A549 (cell line): ENCODE measurements around the gene NCOA5. TPM values are rescaled to one million over a fixed set of nuclear protein-coding genes. Genes with fewer than 3 reads are reported as not detected.

ENCODE experiments used
- ATAC-seq, 2 experiments: fragments of 200-7000 bp in 1 of 2; fragments of >200 bp in 1 of 2; cut with Nextera tagmentation in 1 of 2; cut with Tn5 transposase in 1 of 2; 3 replicates each; pipeline versions ENCODE4 v1.8.0 to v1.9.1; 2018 to 2020; ENCODE audit warnings: mild to moderate bottlenecking in 1 of 2, moderate library complexity in 1 of 2
- CTCF ChIA-PET: fragments of 300-600 bp; sonication (Branson Sonifier 250); formaldehyde crosslinking; extraction: SDS; loops from one replicate; lab custom pipeline; 2021; ENCODE audit warnings: antibody characterized with exemption, inconsistent platforms; lab: Yijun Ruan, JAX
- POLR2A ChIA-PET: fragments of 350-600 bp; formaldehyde crosslinking; extraction: SDS; loops from one replicate; lab custom pipeline; 2021; ENCODE audit warnings: antibody characterized with exemption, inconsistent platforms; lab: Yijun Ruan, JAX
- DNase-seq, 2 experiments: peaks; one replicate each; pipeline versions ENCODE4 v3.0.0 to v3.0.0-alpha.2; 2011 to 2016; ENCODE audit warnings: low read depth in 1 of 2, low spot score in 1 of 2
- FAIRE-seq: peaks from 2 replicates; lab custom pipeline; 2011; peaks lifted over from hg19 to GRCh38; lab: Jason Lieb, UNC
- H3K27ac ChIP-seq, 2 experiments: fragments of >200 bp; sonication (Bioruptor Twin); formaldehyde crosslinking; 3 replicates each; pipeline ENCODE4 v1.5.1; 2016 to 2017
- H3K4me1 ChIP-seq: fragments of >200 bp; sonication (Bioruptor Twin); formaldehyde crosslinking; 3 replicates; pipeline ENCODE4 v1.6.1; 2016
- H3K4me2 ChIP-seq: fragments of >200 bp; sonication (Bioruptor Twin); formaldehyde crosslinking; 3 replicates; pipeline ENCODE4 v1.6.1; 2016
- H3K4me3 ChIP-seq: fragments of >200 bp; sonication (Bioruptor Twin); formaldehyde crosslinking; 3 replicates; pipeline ENCODE4 v1.5.1; 2016
- H3K9me3 ChIP-seq: fragments of >200 bp; sonication (Bioruptor Twin); formaldehyde crosslinking; 3 replicates; pipeline ENCODE4 v1.6.1; 2016
- ESRRA ChIP-seq: fragments of 150-350 bp; IDR thresholded peaks from 2 replicates; pipeline ENCODE4 v1.6.1; 2014; ENCODE audit warnings: mild to moderate bottlenecking, low read length, borderline replicate concordance
- FOSB ChIP-seq: fragments of 250-450 bp; sonication (Bioruptor Pico); IDR thresholded peaks from 2 replicates; pipeline ENCODE4 v1.5.0; 2020; ENCODE audit warnings: mild to moderate bottlenecking, moderate library complexity
- FOSL2 ChIP-seq, 2 experiments: fragments of 450-650 bp in 1 of 2; fragments of >200 bp in 1 of 2; sonication (Bioruptor Twin) in 1 of 2; formaldehyde crosslinking; IDR thresholded peaks; 2 replicates each; pipeline versions ENCODE4 v1.5.0 to v1.6.1; 2016 to 2020; ENCODE audit warnings: mild to moderate bottlenecking in 1 of 2, moderate library complexity in 1 of 2
- FOXS1 ChIP-seq: fragments of 250-450 bp; sonication (Bioruptor Pico); IDR thresholded peaks from 2 replicates; pipeline ENCODE4 v1.5.0; 2020; ENCODE audit warnings: mild to moderate bottlenecking, moderate library complexity
- HEYL ChIP-seq: fragments of 250-450 bp; sonication (Bioruptor Pico); IDR thresholded peaks from 2 replicates; pipeline ENCODE4 v1.8.0; 2021; ENCODE audit warnings: mild to moderate bottlenecking, moderate library complexity
- KDM1A ChIP-seq: fragments of 200-600 bp; sonication (generic); IDR thresholded peaks from 2 replicates; pipeline ENCODE4 v1.6.1; 2016; ENCODE audit warnings: low read depth, mild to moderate bottlenecking
- KDM5A ChIP-seq: fragments of 200-600 bp; sonication (generic); IDR thresholded peaks from 2 replicates; pipeline ENCODE4 v1.6.1; 2016; ENCODE audit warnings: antibody characterized with exemption, mild to moderate bottlenecking
- NPAS2 ChIP-seq: fragments of 250-450 bp; sonication (Bioruptor Pico); IDR thresholded peaks from 2 replicates; pipeline ENCODE4 v1.8.0; 2022; ENCODE audit warnings: mild to moderate bottlenecking, moderate library complexity, borderline replicate concordance
- NR3C1 ChIP-seq: fragments of >200 bp; sonication (Bioruptor Twin); formaldehyde crosslinking; IDR thresholded peaks from 3 replicates; pipeline ENCODE4 v1.6.1; 2017
- SMC3 ChIP-seq: fragments of >200 bp; sonication (Bioruptor Twin); formaldehyde crosslinking; IDR thresholded peaks from 3 replicates; pipeline ENCODE4 v1.6.1; 2018; ENCODE audit warnings: inconsistent platforms
- SREBF2 ChIP-seq: fragments of 450-650 bp; IDR thresholded peaks from 2 replicates; pipeline ENCODE4 v1.6.1; 2014; ENCODE audit warnings: mild to moderate bottlenecking, moderate library complexity
- TP53 ChIP-seq: fragments of 250-450 bp; sonication (Bioruptor Pico); IDR thresholded peaks from 2 replicates; pipeline ENCODE4 v1.5.0; 2021; ENCODE audit warnings: mild to moderate bottlenecking, moderate library complexity
- ZC3H11A ChIP-seq: fragments of 450-650 bp; IDR thresholded peaks from 2 replicates; pipeline ENCODE4 v1.6.1; 2014; ENCODE audit warnings: antibody characterized with exemption, mild to moderate bottlenecking
- ZFP36 ChIP-seq: fragments of 450-650 bp; IDR thresholded peaks from 2 replicates; pipeline ENCODE4 v1.6.1; 2014; ENCODE audit warnings: borderline replicate concordance; ENCODE audit not compliant: partially characterized antibody
- ZNF302 ChIP-seq: fragments of 250-450 bp; sonication (Bioruptor Pico); IDR thresholded peaks from 2 replicates; pipeline ENCODE4 v1.9.0; 2021; ENCODE audit warnings: inconsistent platforms, mild to moderate bottlenecking, moderate library complexity
- WGBS: methylation state at CpG from one replicate; pipeline ENCODE4 v1.1.6; 2017; ENCODE audit errors: missing lambda C conversion rate; 5-methylcytosine and 5-hydroxymethylcytosine counted together
- polyA plus RNA-seq, 4 experiments: library from polyadenylated mRNA; depleted of rRNA in 3 of 4; stranded (reverse); fragments of >200 nt; fragmentation: RNase III in 1 of 4; extraction: RNeasy Plus Mini Kit Qiagen cat#74134 plus additional on column Dnase treatment in 1 of 4; gene quantifications; 2 replicates in 3 of 4; 3 replicates in 1 of 4; pipeline ENCODE4 v1.2.3, GENCODE V29; 2011 to 2017
- TF ChIP-seq, protein P1 (sequence below): fragments of >200 bp; sonication (Bioruptor Twin); formaldehyde crosslinking; IDR thresholded peaks from 3 replicates; pipeline ENCODE4 v1.5.1; 2016
- TF ChIP-seq, protein P2 (sequence below): fragments of 200-600 bp; sonication (generic); IDR thresholded peaks from 2 replicates; pipeline ENCODE4 v1.6.1; 2016; ENCODE audit warnings: antibody characterized with exemption, mild to moderate bottlenecking, moderate library complexity
- TF ChIP-seq, protein P3 (sequence below): fragments of 250-450 bp; sonication (Bioruptor Pico); IDR thresholded peaks from 2 replicates; pipeline ENCODE4 v1.5.0; 2021; ENCODE audit warnings: mild to moderate bottlenecking, moderate library complexity, borderline replicate concordance
- TF ChIP-seq, protein P4 (sequence below): IDR thresholded peaks from 2 replicates; pipeline ENCODE4 v1.6.1; 2012
- TF ChIP-seq, protein P5 (sequence below): IDR thresholded peaks from 2 replicates; pipeline ENCODE4 v1.6.1; 2012; ENCODE audit warnings: low read depth, borderline replicate concordance

Gene NCOA5
- polyA plus RNA-seq, 2 of the 4 experiments (the other 2 are of a cell fraction): 27.2 to 28.0 TPM

DNA sequence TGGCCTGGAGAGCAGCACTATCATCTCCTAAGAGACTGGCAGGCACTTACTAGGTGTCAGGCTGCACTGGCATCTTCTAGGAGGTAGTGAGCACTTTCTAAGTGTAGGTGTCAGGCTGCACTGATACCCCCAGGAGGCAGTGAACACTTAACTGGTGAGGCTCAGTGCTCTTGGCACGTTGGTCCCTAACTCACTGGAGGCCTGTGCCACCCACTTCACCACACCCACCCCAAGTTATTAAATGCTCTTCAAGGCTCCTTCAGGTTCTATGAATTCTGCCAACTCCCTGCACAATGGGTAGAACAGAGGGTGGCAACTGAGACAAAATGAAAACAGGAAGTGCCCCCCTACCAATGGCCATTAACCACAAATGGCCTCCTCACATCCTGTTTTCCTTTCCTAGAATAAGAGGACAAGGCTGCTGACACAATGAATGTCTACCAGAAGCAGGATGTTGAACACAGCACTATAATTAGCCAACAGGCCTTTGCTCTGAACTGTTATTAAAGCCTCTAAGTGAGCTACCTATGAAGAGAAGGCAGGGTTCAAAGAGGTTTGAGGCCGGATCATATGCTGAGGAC lies 29.4 kb downstream of the NCOA5 start:
- 100% methylated on average over 2 of the region's 2 CpGs for WGBS
- ATAC-seq (no peak), FAIRE-seq (no peak), DNase-seq (no peak)
- TF ChIP-seq NPAS2 (CRISPR knock-in tag) (no peak), FOSL2 (IDR thresholded peaks at IDR 0.05) (no peak), FOSL2 (CRISPR knock-in tag; IDR thresholded peaks at IDR 0.05) (no peak), ESRRA (no peak), TP53 (CRISPR knock-in tag) (no peak), ZC3H11A (no peak), FOSB (CRISPR knock-in tag) (no peak), KDM5A (no peak), ZNF302 (CRISPR knock-in tag) (no peak), FOXS1 (no peak), HEYL (no peak), NR3C1 (no peak), SMC3 (no peak), KDM1A (no peak), SREBF2 (no peak), ZFP36 (no peak)
- TF ChIP-seq, protein P1, sequence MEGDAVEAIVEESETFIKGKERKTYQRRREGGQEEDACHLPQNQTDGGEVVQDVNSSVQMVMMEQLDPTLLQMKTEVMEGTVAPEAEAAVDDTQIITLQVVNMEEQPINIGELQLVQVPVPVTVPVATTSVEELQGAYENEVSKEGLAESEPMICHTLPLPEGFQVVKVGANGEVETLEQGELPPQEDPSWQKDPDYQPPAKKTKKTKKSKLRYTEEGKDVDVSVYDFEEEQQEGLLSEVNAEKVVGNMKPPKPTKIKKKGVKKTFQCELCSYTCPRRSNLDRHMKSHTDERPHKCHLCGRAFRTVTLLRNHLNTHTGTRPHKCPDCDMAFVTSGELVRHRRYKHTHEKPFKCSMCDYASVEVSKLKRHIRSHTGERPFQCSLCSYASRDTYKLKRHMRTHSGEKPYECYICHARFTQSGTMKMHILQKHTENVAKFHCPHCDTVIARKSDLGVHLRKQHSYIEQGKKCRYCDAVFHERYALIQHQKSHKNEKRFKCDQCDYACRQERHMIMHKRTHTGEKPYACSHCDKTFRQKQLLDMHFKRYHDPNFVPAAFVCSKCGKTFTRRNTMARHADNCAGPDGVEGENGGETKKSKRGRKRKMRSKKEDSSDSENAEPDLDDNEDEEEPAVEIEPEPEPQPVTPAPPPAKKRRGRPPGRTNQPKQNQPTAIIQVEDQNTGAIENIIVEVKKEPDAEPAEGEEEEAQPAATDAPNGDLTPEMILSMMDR: no peak
- TF ChIP-seq, protein P2, sequence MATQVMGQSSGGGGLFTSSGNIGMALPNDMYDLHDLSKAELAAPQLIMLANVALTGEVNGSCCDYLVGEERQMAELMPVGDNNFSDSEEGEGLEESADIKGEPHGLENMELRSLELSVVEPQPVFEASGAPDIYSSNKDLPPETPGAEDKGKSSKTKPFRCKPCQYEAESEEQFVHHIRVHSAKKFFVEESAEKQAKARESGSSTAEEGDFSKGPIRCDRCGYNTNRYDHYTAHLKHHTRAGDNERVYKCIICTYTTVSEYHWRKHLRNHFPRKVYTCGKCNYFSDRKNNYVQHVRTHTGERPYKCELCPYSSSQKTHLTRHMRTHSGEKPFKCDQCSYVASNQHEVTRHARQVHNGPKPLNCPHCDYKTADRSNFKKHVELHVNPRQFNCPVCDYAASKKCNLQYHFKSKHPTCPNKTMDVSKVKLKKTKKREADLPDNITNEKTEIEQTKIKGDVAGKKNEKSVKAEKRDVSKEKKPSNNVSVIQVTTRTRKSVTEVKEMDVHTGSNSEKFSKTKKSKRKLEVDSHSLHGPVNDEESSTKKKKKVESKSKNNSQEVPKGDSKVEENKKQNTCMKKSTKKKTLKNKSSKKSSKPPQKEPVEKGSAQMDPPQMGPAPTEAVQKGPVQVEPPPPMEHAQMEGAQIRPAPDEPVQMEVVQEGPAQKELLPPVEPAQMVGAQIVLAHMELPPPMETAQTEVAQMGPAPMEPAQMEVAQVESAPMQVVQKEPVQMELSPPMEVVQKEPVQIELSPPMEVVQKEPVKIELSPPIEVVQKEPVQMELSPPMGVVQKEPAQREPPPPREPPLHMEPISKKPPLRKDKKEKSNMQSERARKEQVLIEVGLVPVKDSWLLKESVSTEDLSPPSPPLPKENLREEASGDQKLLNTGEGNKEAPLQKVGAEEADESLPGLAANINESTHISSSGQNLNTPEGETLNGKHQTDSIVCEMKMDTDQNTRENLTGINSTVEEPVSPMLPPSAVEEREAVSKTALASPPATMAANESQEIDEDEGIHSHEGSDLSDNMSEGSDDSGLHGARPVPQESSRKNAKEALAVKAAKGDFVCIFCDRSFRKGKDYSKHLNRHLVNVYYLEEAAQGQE: no peak
- TF ChIP-seq, protein P3, sequence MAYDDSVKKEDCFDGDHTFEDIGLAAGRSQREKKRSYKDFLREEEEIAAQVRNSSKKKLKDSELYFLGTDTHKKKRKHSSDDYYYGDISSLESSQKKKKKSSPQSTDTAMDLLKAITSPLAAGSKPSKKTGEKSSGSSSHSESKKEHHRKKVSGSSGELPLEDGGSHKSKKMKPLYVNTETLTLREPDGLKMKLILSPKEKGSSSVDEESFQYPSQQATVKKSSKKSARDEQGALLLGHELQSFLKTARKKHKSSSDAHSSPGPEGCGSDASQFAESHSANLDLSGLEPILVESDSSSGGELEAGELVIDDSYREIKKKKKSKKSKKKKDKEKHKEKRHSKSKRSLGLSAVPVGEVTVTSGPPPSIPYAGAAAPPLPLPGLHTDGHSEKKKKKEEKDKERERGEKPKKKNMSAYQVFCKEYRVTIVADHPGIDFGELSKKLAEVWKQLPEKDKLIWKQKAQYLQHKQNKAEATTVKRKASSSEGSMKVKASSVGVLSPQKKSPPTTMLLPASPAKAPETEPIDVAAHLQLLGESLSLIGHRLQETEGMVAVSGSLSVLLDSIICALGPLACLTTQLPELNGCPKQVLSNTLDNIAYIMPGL (CRISPR knock-in tag): no peak
- TF ChIP-seq, protein P4, sequence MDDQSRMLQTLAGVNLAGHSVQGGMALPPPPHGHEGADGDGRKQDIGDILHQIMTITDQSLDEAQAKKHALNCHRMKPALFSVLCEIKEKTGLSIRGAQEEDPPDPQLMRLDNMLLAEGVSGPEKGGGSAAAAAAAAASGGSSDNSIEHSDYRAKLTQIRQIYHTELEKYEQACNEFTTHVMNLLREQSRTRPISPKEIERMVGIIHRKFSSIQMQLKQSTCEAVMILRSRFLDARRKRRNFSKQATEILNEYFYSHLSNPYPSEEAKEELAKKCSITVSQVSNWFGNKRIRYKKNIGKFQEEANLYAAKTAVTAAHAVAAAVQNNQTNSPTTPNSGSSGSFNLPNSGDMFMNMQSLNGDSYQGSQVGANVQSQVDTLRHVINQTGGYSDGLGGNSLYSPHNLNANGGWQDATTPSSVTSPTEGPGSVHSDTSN: no peak
- TF ChIP-seq, protein P5, sequence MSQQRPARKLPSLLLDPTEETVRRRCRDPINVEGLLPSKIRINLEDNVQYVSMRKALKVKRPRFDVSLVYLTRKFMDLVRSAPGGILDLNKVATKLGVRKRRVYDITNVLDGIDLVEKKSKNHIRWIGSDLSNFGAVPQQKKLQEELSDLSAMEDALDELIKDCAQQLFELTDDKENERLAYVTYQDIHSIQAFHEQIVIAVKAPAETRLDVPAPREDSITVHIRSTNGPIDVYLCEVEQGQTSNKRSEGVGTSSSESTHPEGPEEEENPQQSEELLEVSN: no peak
- H3K27ac ChIP-seq: no peak overlapping the region
- no peaks in the 10 kb centered on the region for H3K9me3 ChIP-seq
- CTCF ChIA-PET: interaction anchor here (1.2 to 2.7 kb wide), 2 partner anchors 16 to 38 kb away, joined by 3 to 11 read pairs; no protein-coding TSS in a partner anchor
- POLR2A ChIA-PET: no interaction called here
- no peaks in the 10 kb centered on the region for H3K4me1 ChIP-seq
- H3K4me3 ChIP-seq: no peak overlapping the region
- no peak overlapping the region for H3K4me2 ChIP-seq
